CD14-positive monocyte (primary cell): Measurements from ENCODE around the gene CST7. TPM values are rescaled to one million over a fixed set of nuclear protein-coding genes. Genes with fewer than 3 reads are reported as not detected.

Experiments used
- DNase-seq, 3 donors: peaks; one replicate each; pipeline ENCODE4 v3.0.0-alpha.2; 2011 to 2022
- H2AFZ ChIP-seq: 2 replicates; pipeline ENCODE4 v1.6.0; 2012; ENCODE audit warnings: mild to moderate bottlenecking, low read depth, low read length, inconsistent platforms; ENCODE audit not compliant: insufficient read depth, poor library complexity, severe bottlenecking
- H3K27ac ChIP-seq, 2 donors: 1 replicate in 1 of 2; 2 replicates in 1 of 2; pipeline ENCODE4 v1.5.1; 2012 to 2013; ENCODE audit warnings: low read length in 2 of 2, control low read depth in 1 of 2, inconsistent platforms in 1 of 2, low read depth in 1 of 2, mild to moderate bottlenecking in 1 of 2
- H3K27me3 ChIP-seq, 2 donors: one replicate each; pipeline versions ENCODE4 v1.6.0 to v1.6.1; 2011 to 2013; ENCODE audit warnings: low read length in 2 of 2; ENCODE audit not compliant: control insufficient read depth in 2 of 2, insufficient read depth in 2 of 2
- H3K36me3 ChIP-seq, 2 donors: replicated peaks in 1 of 2; 1 replicate in 1 of 2; 2 replicates in 1 of 2; pipeline versions ENCODE4 v1.5.1 to v1.6.1; 2012 to 2013; ENCODE audit warnings: low read length in 2 of 2, control low read depth in 1 of 2, inconsistent platforms in 1 of 2, mild to moderate bottlenecking in 1 of 2; ENCODE audit not compliant: insufficient read depth in 2 of 2, control insufficient read depth in 1 of 2
- H3K4me1 ChIP-seq, 2 donors: 1 replicate in 1 of 2; 2 replicates in 1 of 2; pipeline versions ENCODE4 v1.5.1 to v1.6.1; 2012 to 2013; ENCODE audit warnings: low read length in 2 of 2, control low read depth in 1 of 2, inconsistent platforms in 1 of 2, mild to moderate bottlenecking in 1 of 2, moderate library complexity in 1 of 2; ENCODE audit not compliant: insufficient read depth in 2 of 2, control insufficient read depth in 1 of 2
- H3K4me2 ChIP-seq: replicated peaks from 2 replicates; pipeline ENCODE3; 2012; ENCODE audit warnings: low read length, moderate library complexity, mild to moderate bottlenecking; ENCODE audit not compliant: poor library complexity, severe bottlenecking; ENCODE audit errors: extremely low read depth
- H3K4me3 ChIP-seq, 3 experiments: fragments of 200-600 bp in 1 of 3; sonication (generic) in 1 of 3; replicated peaks in 1 of 3; 1 replicate in 2 of 3; 2 replicates in 1 of 3; pipeline ENCODE4 v1.5.1; 2011 to 2013; ENCODE audit warnings: low read length in 3 of 3, mild to moderate bottlenecking in 3 of 3, control low read depth in 2 of 3, low read depth in 2 of 3, inconsistent platforms in 1 of 3, moderate library complexity in 1 of 3
- H3K79me2 ChIP-seq: 2 replicates; pipeline ENCODE4 v1.6.0; 2012; ENCODE audit warnings: mild to moderate bottlenecking, control low read depth, inconsistent platforms, low read length, moderate library complexity; ENCODE audit not compliant: insufficient read depth
- H3K9ac ChIP-seq: 2 replicates; pipeline ENCODE4 v1.6.0; 2017; ENCODE audit warnings: low read length, mild to moderate bottlenecking; ENCODE audit not compliant: insufficient read depth, poor library complexity, severe bottlenecking
- H3K9me3 ChIP-seq, 2 donors: replicated peaks in 1 of 2; 1 replicate in 1 of 2; 2 replicates in 1 of 2; pipeline versions ENCODE4 v1.5.1 to v1.6.1; 2012 to 2013; ENCODE audit warnings: low read length in 2 of 2, control low read depth in 1 of 2; ENCODE audit not compliant: control insufficient read depth in 1 of 2, insufficient read depth in 1 of 2
- H4K20me1 ChIP-seq: 2 replicates; pipeline ENCODE4 v1.6.0; 2012; ENCODE audit warnings: mild to moderate bottlenecking, low read length, control low read depth, moderate library complexity; ENCODE audit not compliant: insufficient read depth
- H3K27ac Mint-ChIP-seq, 7 donors: one replicate each; pipeline ENCODE4 v1.8.0; 2020; ENCODE audit warnings: mild to moderate bottlenecking in 7 of 7, mixed read lengths in 7 of 7, moderate library complexity in 6 of 7, inconsistent platforms in 2 of 7
- H3K27me3 Mint-ChIP-seq, 3 donors: one replicate each; pipeline ENCODE4 v1.8.0; 2021 to 2022; ENCODE audit warnings: low read depth in 3 of 3, mild to moderate bottlenecking in 3 of 3, mixed read lengths in 3 of 3, moderate library complexity in 3 of 3, inconsistent platforms in 1 of 3
- H3K36me3 Mint-ChIP-seq, 2 donors: one replicate each; pipeline ENCODE4 v1.8.0; 2020; ENCODE audit warnings: mixed read lengths in 2 of 2, inconsistent platforms in 1 of 2, mild to moderate bottlenecking in 1 of 2
- H3K4me1 Mint-ChIP-seq: one replicate; pipeline ENCODE4 v1.8.0; 2020; ENCODE audit warnings: mild to moderate bottlenecking, mixed read lengths
- H3K4me3 Mint-ChIP-seq, 2 donors: one replicate each; pipeline ENCODE4 v1.8.0; 2020; ENCODE audit warnings: mild to moderate bottlenecking in 2 of 2, mixed read lengths in 2 of 2, moderate library complexity in 1 of 2
- H3K9me3 Mint-ChIP-seq, 7 donors: one replicate each; pipeline ENCODE4 v1.8.0; 2020 to 2022; ENCODE audit warnings: mixed read lengths in 7 of 7, mild to moderate bottlenecking in 6 of 7, moderate library complexity in 6 of 7, inconsistent platforms in 2 of 7
- WGBS: methylation state at CpG from one replicate; pipeline ENCODE4 v1.1.5; 2013; ENCODE audit warnings: missing lambda C conversion rate; ENCODE audit not compliant: insufficient coverage; 5-methylcytosine and 5-hydroxymethylcytosine counted together
- intact Hi-C, 2 donors: fragments of 100-400 bp; cut with micrococcal nuclease; formaldehyde crosslinking; loops; one replicate each; pipeline versions ENCODE4 v1.15.0 to v1.15.1; 2023
- polyA plus RNA-seq, 3 donors: library from polyadenylated mRNA; depleted of rRNA in 1 of 3; unstranded in 2 of 3; stranded (reverse) in 1 of 3; fragments of 300-500 nt in 2 of 3; fragments of >200 nt in 1 of 3; fragmentation: Illumina TruSeq in 2 of 3; gene quantifications; 1 replicate in 2 of 3; 2 replicates in 1 of 3; pipeline ENCODE4 v1.2.3, GENCODE V29; 2012 to 2021
- TF ChIP-seq, protein P1 (sequence below): fragments of 200-600 bp; IDR thresholded peaks from one replicate; pipeline ENCODE4 v1.8.0; 2022; ENCODE audit warnings: antibody characterized with exemption, mild to moderate bottlenecking

CST7 gene
- polyA plus RNA-seq, 3 donors, result 1.2 to 3.2 (median 1.8) TPM

DNA sequence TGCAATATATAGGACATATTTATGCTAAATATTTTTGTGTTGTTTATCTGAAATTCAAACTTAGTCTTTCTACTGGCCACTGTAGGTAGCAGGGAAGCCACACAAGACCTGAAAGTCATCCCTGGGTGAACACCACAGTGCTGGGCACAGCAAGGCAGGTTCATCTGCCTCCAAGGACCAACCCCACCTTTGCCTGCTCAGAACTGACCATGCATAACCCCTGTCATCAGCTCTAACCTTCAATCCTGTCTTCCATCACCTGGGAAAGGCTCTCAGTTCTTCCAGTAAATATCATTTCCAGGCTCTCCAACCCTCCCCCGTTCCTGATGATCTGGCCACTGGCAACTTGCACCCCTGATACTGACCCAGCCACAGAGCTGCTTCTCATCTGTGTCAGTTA, 32.7 kb upstream of the CST7 start:
- Histone ChIP-seq H3K4me1 (peaks cover 0 to 5% of the 10 kb centered on the region in 2 donors), H3K9ac (no peak overlapping the region), H3K4me2 (no peak overlapping the region), H3K79me2 (no peaks in the 10 kb centered on the region), H3K9me3 (no peaks in the 10 kb centered on the region), H3K27me3 (no peaks in the 10 kb centered on the region), H2AFZ (no peak overlapping the region), H3K4me3 (no peak overlapping the region), H3K36me3 (no peaks in the 10 kb centered on the region), H4K20me1 (no peaks in the 10 kb centered on the region), H3K27ac (no peak overlapping the region)
- Mint-ChIP-seq H3K4me3 (no peak overlapping the region), H3K27me3 (peaks cover 5 to 10% (median 7%) of the 10 kb centered on the region in 3 donors), H3K27ac (no peak overlapping the region), H3K4me1 (peaks cover 8% of the 10 kb centered on the region), H3K9me3 (peaks cover 0 to 3% (median 0%) of the 10 kb centered on the region in 7 donors), H3K36me3 (no peaks in the 10 kb centered on the region)
- TF ChIP-seq, protein P1, sequence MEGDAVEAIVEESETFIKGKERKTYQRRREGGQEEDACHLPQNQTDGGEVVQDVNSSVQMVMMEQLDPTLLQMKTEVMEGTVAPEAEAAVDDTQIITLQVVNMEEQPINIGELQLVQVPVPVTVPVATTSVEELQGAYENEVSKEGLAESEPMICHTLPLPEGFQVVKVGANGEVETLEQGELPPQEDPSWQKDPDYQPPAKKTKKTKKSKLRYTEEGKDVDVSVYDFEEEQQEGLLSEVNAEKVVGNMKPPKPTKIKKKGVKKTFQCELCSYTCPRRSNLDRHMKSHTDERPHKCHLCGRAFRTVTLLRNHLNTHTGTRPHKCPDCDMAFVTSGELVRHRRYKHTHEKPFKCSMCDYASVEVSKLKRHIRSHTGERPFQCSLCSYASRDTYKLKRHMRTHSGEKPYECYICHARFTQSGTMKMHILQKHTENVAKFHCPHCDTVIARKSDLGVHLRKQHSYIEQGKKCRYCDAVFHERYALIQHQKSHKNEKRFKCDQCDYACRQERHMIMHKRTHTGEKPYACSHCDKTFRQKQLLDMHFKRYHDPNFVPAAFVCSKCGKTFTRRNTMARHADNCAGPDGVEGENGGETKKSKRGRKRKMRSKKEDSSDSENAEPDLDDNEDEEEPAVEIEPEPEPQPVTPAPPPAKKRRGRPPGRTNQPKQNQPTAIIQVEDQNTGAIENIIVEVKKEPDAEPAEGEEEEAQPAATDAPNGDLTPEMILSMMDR, result no peak
- WGBS, result 88% methylated on average over 1 of the region's 1 CpG
- no peak for DNase-seq
- intact Hi-C loops, result loop anchor here in 1 of 2 donors (5.0 to 10.0 kb wide), 2 partner anchors 814 to 1022 kb away; no protein-coding TSS in a partner anchor

DNA sequence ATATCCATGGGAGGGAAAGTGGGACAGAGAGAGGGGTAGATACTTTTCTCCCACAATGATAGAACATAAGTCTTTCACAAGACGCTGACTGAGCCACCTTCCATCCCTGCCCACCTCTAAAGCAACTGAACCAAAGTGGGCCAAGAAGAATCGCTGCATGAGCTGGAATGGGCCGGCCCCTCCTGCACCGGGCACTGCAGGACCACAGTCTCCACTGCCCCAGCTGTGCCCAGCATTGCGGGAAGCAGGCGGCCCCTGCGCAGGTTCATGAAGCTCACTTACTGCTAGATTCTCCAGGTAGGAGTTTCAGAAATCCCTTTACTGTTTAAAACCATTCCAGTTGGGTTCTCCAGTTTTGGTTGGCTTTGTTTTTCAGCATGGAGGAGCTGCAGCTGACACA, 32.0 kb upstream of the CST7 start:
- no peak overlapping the region for H3K9ac ChIP-seq
- DNase-seq, result no peak
- H2AFZ ChIP-seq, result no peak overlapping the region
- Mint-ChIP-seq H3K4me1 (peaks cover 8% of the 10 kb centered on the region), H3K36me3 (no peaks in the 10 kb centered on the region), H3K4me3 (no peak overlapping the region), H3K27ac (no peak overlapping the region), H3K27me3 (peaks cover 6 to 10% (median 7%) of the 10 kb centered on the region in 3 donors), H3K9me3 (peaks cover 0 to 7% (median 5%) of the 10 kb centered on the region in 7 donors)
- intact Hi-C loops, result loop anchor here in 1 of 2 donors (5.0 to 10.0 kb wide), 2 partner anchors 815 to 1022 kb away; no protein-coding TSS in a partner anchor
- H3K9me3 ChIP-seq, result no peaks in the 10 kb centered on the region
- H3K27ac ChIP-seq, result no peak overlapping the region
- H3K27me3 ChIP-seq, result no peaks in the 10 kb centered on the region
- WGBS, result 86% methylated on average over 6 of the region's 7 CpGs
- no peaks in the 10 kb centered on the region for H4K20me1 ChIP-seq
- no peaks in the 10 kb centered on the region for H3K79me2 ChIP-seq
- H3K4me2 ChIP-seq, result no peak overlapping the region
- H3K4me1 ChIP-seq, result peaks cover 0 to 5% of the 10 kb centered on the region in 2 donors
- H3K36me3 ChIP-seq, result no peaks in the 10 kb centered on the region
- TF ChIP-seq, protein P1, result no peak
- H3K4me3 ChIP-seq, result no peak overlapping the region
